Measurements from ENCODE around the gene OR7G2. TPM values are rescaled to one million over a fixed set of nuclear protein-coding genes. Genes with fewer than 3 reads are reported as not detected.

Gene OR7G2
- total and polyA plus RNA-seq, 9 of the 15 experiments (the other 6 are each of a cell fraction or from before 2014, with no cell fraction given), result 0.20 TPM; not detected in 8

GRCh38 chr19:9140159-9140874 is 33.0 kb upstream of the OR7G2 start, which contains the start of gene ZNF317 (continued):
- no peak for TF ChIP-seq U2AF2 (optimal IDR thresholded peaks at IDR 0.05; ENCODE audit: low read depth, low read length)
- 0 out of 2 replicates have a peak, but pooled peaks have one; percentile 13 for TF ChIP-seq MITF (IDR thresholded peaks at IDR 0.05)
- no peak for TF ChIP-seq E2F3 (CRISPR knock-in tag; IDR thresholded peaks at IDR 0.05)
- TF ChIP-seq CBX1 (IDR thresholded peaks at IDR 0.05; ENCODE audit: low read depth), result no peak
- no peak for TF ChIP-seq NCOR1 (IDR thresholded peaks at IDR 0.05)
- TF ChIP-seq TBP (optimal IDR thresholded peaks at IDR 0.05; ENCODE audit: low read depth, low read length), result peak; percentile 85
- TF ChIP-seq STAT5B (CRISPR knock-in tag; IDR thresholded peaks at IDR 0.05), result no peak
- 0 out of 2 replicates have a peak, but pooled peaks have one; percentile 59 for TF ChIP-seq HDAC2 (IDR thresholded peaks at IDR 0.05)
- peak; percentile 98 for TF ChIP-seq CHD2 (IDR thresholded peaks at IDR 0.05; ENCODE audit: low read depth, low read length)
- no peak for TF ChIP-seq ZBTB34 (CRISPR knock-in tag; IDR thresholded peaks at IDR 0.05)
- TF ChIP-seq TCFL5 (CRISPR knock-in tag; conservative IDR thresholded peaks at IDR 0.05), result no peak
- peak; percentile 49; the same call in 1 of the 2 replicates for TF ChIP-seq ESRRA (IDR thresholded peaks at IDR 0.05; ENCODE audit: borderline replicate concordance, low read depth)
- peak; percentile 61 for TF ChIP-seq USF2 (CRISPR knock-in tag; IDR thresholded peaks at IDR 0.05)
- 0 out of 2 replicates have a peak, but pooled peaks have one; percentile 10 for TF ChIP-seq CBFA2T2 (conservative IDR thresholded peaks at IDR 0.05)
- peak; percentile 67 for TF ChIP-seq SMAD1 (IDR thresholded peaks at IDR 0.05; ENCODE audit: low read depth, low read length, partially characterized antibody)
- TF ChIP-seq CXXC5 (CRISPR knock-in tag; IDR thresholded peaks at IDR 0.05), result peak; percentile 82
- TF ChIP-seq TAF7 (tag; IDR thresholded peaks at IDR 0.05), result peak; percentile 92
- peak; percentile 87 for TF ChIP-seq POLR2AphosphoS5 (IDR thresholded peaks at IDR 0.05; ENCODE audit: control insufficient read depth, insufficient read depth, low read depth, low read length)
- TF ChIP-seq, protein P1, sequence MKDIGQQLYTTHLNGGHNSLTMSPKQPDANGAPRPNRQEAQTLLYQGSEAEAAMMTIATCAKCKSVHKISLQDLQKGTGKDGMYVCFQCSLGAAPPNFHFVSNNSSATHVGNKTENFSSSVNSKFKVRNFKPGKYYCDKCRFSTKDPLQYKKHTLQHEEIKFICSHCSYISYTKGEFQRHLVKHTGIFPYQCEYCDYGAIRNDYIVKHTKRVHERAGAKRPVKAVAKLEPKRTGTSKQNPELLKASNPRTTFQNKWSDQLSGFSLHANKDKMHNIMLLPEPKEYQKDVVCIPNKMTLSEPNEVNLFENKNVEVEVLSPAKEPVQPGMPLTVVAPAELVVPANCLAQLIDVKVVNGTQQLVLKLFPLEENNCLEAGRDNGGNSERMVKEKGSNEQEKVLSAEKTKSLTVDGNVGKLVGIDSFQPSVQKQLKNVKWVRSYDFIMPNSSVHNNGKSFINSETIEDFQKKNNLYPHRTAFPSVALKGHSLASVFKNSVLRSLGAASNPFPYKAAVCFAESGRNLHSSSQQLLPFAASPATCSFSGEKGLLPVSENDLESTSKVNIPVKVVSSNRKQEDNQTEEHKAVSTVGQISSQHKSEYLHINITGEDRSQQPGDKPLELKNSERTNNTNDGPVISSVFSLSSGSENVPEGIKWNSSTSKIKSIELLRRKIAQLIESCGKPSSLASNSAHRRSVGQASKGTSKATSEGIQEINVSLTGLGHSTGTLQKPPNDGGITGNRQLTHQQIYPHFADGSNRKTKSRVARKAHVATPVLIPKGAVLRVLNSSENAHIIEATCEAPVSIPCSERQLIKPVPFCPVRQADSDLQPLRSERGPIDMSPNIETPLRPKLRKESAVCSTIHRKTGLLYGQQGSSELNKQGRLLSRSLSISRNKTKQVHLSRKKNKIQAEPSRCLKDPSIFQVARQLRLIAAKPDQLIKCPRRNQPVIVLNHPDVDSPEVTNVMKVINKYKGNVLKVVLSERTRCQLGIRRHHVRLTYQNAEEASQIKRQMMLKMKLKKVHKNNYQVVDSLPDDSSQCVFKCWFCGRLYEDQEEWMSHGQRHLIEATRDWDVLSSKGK (CRISPR knock-in tag; IDR thresholded peaks at IDR 0.05), result no peak

All from K562 (cell line).